HG03039 (cell line): Measurements from ENCODE around the gene RAP1GDS1.
"Not testable (repeated sequence)": the region's sequence is repeated elsewhere in the genome, so short reads cannot be mapped to it uniquely, and the experiment has no call there.

ENCODE experiments used
- ATAC-seq: cut with Tn5 transposase; IDR thresholded peaks from one replicate; pipeline ENCODE4 v1.9.1; 2021; ENCODE audit warnings: mild to moderate bottlenecking, moderate library complexity; ENCODE audit not compliant: unreplicated experiment

RAP1GDS1 gene

DNA sequence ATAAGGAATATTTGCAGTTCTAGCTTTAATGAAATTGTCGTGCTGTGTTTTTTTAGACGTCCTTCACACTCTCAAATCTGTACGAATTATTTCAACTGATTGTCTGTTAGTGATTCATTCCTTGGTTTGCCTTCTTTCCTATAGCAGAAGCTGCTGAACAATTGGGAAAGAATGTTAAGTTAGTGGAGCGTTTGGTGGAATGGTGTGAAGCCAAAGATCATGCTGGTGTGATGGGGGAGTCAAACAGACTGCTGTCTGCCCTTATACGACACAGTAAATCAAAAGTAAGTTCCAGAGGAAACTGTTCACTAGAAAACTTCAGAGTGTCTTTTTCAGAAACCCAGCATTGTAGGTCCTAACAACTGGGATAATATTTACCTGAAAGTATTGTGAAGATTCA lies 159.9 kb downstream of the RAP1GDS1 start:
- ATAC-seq: no peak

DNA sequence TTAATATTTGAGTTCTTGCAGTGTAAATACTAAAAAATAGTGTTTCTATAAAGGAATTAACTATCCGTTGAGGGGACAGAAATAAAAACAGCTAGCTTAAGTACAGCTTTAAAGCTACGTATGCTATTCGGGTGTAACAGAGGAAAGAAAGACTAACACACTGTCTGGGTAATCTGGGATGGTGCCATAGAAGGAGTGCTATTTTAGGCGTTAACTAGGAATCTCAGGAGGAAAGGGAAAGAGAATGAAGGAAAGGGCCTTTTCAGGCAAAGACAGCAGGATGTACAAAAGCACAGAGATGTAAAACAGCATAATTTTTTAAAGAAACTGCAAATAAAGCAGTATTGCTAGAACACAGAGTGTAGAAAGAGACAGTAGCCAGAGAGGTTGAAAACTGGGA lies 161.8 kb downstream of the RAP1GDS1 start:
- ATAC-seq: no peak

DNA sequence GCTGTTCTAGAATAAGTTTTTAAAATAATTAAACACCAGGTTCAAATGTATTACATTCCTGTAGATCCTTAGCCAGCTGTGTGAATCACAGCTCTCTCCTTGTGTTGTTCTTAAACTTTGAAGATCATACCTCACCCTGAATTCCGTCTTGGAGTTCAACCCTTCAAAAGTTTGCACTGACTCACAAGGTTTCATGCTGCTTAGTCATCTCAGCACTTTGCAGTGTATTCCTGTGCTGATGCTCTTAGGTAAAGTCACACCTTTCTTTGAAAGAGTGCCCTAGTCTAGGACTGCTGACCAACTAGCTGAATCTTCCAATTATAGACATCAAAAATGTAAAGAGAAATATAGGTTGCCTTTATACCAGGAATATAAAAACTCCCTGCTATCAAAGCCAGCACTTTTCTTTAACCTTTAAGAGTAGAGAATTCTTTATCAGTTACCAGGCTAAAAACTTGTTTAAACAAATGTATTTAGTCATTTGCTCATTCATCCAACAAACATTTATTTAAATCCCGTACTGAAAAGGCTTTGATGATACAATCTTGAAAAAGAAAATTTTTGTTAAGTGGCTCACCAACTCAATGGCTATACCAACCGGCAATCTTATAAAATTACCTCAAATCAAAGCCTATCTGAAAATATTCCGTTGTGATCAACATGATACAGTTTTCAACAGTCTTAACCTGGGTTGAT lies 169.7 kb downstream of the RAP1GDS1 start:
- ATAC-seq: no peak

DNA sequence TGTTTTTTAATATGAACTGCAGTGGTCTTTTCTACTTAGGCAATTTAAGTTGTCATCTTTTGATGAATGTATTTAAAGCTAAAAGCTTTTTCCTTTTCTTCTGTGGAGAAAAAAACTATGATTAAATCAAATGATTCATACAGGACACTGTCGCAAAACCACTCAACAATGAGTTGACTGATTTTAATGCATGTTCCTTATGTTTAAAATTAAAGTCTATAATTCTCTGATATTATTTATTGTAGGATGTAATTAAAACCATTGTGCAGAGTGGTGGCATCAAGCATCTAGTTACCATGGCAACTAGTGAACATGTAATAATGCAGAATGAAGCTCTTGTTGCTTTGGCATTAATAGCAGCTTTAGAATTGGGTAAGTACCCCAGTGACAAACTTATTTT lies 172.5 kb downstream of the RAP1GDS1 start:
- no peak for ATAC-seq

DNA sequence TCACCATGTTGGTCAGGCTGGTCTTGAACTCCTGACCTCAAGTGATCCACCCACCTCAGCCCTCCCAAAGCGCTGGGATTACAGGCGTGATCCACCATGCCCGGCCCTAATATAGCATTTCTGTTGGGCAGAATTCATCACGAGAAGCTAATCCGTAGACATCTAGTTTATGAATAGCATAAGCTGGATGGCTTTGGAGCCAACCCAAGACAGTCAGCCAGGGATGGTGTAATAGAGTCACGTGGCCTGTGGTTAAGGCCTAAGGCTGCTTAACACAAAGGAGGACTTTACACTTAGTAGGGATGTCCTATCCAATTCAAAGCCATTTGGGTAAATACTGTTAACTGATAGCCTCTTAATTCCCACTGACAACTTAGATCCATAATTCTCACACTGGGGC lies 173.6 kb downstream of the RAP1GDS1 start:
- no peak for ATAC-seq

DNA sequence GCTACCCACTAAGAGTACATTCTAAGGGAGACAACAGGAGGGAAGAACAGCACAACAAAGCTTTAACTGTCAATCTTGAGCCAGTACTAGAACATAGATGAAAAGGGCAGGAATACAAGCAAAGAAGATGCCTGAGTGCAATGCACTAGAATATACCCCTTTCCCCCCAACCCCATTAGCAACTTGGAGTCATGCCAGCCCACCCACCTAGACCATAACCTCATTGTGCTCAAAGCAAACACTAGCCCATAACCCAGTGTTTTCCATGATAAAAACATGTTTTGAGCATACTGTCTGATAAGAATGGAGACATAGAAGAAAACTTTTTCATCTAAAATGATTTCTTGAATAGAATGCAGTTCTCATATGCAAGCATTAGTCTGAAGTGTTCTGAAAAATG lies 183.2 kb downstream of the RAP1GDS1 start:
- no peak for ATAC-seq

DNA sequence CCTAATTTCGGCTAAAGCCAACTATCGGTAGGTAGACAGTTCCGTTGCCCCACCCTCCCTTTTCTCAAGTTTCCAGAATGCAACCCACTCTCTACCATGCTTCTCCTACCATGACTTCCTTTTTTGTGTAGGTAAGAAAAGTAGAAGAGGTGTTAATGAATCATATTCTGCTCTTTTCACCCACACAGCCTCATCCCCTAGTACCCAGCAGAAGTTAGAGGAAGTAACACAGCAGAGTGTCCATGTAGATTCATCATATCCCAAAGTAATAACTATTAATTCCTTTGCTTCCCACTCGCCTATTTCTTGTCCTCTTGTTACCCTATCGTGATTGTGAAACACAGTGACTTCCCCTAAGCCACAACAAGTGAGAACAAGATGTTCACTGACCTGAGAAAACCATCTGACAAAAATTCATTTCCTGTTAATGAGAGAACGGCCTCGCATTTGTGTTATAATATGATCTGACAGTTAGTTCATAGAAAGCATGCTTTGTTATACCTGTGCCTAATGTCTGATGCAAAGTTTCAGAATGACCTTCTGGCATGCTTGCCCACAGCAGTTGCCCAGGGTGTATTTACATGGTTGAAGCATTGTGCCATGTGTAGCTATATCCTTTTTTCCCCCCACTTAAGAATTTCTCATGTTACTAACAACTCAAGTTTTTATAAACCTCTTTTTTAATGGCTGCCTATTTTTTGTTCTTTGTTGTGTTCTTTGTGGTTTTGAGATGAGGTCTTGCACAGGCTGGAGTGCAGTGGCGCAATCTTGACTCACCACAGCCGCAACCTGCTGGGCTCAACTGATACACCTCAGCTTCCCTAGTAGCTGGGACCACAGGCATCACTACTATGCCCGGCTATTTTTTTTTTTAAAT lies 185.6 kb downstream of the RAP1GDS1 start:
- ATAC-seq: peak; percentile 83

DNA sequence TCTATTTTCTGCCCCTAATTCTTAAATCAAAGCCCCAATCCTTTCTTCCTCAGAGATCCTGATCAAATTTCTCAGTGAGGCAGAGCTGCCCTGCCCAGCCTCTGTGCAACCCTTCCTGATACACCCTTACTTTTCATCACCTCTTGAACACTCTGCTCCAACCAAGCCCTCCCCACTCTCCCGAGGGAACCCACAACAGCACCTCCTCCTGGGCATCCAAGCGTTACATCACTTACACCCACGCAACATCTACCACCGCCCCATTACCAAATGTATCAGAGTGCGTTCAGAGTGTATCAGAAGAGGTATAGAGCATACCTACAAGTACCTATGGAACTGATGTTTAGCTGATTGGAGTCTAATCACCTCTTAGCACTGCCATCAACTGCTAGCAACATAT lies 186.5 kb downstream of the RAP1GDS1 start:
- ATAC-seq: no peak

DNA sequence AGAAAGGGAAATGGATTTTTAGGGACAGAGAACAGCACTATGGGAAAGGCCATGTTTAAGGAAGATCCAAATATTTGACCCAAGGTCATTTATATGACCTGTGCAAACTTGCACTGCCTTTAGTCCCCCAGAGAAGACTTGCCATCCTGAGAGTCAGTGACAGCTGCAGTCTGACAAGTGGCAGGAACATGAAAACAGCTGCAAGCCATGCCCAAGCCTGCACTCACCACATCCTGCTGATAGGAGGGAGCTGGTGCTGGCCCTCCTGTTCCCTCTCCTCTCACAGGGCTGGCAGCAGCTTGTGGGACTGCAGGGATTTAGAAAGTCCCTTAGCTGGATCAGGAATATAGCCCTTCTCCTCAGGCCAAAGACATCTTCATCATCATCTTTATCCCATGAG lies 187.7 kb downstream of the RAP1GDS1 start:
- ATAC-seq: no peak

DNA sequence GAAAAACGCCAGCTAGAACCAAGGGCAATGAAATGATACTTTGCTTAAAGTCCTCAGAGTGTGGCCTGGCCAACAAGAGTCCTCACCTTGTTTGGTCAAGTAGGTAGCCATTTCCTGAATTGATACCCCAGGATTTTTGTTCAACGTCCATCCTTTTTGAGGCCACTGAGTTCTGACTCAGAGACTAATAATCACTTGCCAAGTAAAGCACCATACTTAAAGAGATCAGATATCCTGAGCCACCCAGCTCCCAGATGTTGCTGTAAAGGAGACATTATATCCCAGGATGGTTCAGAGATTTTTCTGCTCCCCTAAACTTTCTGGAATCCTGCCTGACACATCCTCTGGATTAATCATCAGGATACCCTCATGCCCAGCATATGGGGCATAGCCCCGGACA lies 190.9 kb downstream of the RAP1GDS1 start:
- no peak for ATAC-seq

DNA sequence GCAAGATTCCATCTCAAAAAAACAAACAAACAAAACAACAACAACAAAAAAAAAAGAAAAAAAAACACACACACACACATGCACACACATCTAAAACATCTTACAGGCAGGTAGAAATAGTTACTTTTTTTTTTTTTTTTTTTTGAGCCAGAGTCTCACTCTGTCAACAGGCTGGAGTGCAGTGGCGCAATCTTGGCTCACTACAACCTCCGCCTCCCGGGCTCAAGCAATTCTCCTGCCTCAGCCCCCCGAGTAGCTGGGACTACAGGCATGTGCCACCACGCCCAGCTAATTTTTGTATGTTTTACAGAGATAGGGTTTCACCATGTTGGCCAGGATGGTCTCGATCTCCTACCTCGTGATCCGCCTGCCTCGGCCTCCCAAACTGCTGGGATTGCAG lies 196.2 kb downstream of the RAP1GDS1 start:
- not testable (repeated sequence) for ATAC-seq

DNA sequence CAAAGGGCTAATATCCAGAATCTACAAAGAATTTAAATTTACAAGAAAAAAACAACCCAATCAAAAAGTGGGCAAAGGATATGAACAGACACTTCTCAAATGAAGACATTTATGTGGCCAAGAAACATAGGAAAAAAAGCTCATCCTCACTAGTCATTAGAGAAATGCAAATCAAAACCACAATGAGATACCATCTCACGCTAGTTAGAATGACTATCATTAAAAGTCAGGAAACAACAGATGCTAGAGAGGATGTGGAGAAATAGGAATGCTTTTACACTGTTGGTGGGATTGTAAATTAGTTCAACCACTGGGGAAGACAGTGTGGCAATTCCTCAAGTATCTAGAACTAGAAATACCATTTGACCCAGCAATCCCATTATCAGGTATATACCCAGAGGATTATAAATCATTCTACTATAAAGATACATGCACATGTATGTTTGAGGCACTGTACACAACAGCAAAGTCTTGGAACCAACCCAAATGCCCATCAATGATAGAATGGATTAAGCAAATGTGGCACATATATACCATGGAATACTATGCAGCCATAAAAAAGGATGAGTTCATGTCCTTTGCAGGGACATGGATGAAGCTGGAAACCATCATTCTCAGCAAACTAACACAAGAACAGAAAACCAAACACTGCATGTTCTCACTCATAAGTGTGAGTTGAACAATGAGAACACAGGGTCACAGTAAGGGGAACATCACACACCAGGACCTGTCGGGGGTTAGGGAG lies 200.1 kb downstream of the RAP1GDS1 start:
- ATAC-seq: not testable (repeated sequence)

DNA sequence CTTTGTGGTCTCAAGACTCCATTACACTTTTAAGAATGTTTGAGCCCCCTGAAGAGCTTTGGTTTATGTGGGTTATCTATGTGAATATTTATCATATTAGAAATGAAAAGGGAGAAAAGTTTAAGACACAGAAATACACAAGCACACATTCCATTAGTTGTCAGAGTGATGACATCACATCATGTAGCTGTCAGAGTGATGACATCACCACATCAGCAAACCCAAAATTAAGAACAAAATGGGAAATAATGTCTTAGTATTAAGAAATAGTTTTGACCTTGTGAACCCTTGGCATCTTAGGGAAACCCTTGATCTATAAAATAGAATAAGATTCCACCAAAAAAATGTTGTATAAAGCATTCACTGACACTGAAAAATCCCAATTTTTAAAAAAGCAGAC lies 201.3 kb downstream of the RAP1GDS1 start:
- ATAC-seq: no peak

DNA sequence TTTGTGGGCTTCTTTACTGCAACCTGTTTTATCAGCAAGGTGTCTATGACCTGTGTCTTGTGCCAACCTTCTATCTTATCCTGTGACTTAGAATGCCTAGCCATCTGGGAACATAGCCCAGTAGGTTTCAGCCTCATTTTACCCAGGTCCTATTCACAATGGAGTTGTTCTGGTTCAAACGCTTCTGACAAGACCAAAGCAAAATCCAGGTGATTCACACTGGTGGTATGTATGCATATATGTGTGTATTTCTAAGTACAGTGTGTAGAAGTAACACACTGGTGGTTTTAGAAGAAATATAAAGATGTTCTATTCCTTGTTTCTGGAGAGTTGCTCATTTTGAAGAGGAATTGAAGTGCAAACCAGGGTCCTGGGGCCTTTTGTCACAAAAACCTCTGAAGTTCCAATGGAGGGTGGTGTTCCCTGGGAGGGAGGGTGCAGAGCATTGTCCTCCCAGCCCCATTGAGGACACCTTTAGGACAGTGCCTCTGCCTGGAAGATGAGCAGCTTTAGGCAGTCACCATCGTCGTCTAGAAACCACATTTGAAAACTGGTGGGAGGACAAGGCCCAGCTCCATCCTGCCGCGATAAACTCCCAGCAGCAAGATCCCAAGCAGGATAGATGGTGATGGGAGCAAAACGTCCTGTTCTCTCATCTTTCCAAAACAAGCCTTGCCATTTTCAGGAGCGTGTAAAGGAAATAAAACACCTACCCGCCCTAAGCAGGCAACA lies 205.8 kb downstream of the RAP1GDS1 start:
- ATAC-seq: peak; percentile 12

DNA sequence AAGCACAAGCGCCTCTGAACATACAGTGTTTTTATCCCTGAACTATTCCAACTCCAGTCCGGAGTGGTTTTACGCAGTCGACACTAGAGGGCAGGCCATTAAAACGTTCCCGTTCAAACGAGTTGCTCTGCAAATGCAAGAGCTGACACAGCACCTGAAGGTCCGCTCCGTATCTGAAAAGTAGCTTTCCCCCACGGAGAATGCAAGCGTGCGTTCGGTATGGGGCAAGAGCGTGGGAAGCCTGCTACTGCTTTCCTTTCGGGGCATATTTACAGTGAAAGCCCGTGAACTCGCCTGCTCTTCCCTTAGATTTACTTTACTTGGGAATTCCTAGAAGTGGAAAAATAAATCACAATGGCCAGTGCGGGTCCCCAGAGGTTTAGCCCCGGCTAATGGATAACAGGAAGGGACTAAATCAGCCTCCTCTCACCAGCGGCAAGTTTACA lies 206.5 kb downstream of the RAP1GDS1 start:
- peak; percentile 98 for ATAC-seq

DNA sequence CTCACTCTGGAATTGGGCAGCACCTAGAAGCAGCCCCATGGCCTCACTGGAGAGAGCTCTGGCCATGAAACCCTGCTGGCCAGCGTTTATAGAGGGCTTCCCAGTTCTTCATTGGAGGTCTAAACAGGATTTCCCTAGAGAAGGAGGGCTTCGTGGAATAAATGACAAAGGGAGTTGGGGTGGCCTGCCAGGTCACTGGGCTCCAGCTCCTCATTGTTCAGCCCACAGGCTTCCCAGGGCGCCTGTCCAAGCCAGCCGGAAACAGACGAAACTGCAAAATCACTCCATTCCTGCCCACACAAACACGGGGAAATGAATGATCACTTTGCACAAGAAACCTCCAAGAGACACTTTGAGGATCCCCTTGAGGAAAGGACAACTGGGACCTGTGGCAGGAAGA lies 207.5 kb downstream of the RAP1GDS1 start:
- ATAC-seq: no peak

DNA sequence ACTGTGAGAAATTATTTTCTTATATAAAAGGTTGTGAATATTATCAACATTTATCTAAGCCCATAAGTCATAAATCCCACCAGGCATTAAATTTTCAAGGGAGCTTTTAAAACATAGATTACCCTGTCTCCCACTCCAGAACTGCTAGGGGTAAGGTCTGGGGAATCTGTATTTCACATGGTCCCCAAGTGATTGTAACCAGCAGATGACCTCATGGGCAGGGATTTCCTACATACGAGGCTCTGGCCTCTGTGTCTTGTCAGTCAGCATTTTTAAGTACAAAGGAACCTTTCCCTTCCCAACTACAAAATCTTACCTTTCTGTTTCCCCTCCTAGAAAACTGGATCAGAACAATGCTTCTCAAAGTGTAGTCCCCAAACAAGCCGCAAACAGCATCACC lies 208.6 kb downstream of the RAP1GDS1 start:
- no peak for ATAC-seq

DNA sequence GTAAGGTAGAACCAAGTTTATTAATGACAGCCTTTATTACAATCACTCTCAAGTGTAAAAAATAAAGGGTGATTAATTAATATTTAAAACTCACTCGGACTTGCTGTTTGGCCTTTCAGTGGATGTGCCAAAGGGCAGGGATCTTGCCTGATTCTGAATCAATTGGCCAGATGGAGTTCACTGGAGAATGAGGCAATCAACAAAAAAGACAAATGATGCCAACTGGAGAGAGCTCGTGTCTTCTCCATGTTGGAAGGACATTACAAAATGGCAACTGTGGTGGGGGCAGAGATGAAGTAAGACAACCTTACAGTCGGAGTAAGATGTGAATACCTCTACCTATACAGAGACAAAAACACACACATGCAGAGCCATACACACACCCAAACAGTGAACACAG lies 209.2 kb downstream of the RAP1GDS1 start:
- ATAC-seq: no peak

DNA sequence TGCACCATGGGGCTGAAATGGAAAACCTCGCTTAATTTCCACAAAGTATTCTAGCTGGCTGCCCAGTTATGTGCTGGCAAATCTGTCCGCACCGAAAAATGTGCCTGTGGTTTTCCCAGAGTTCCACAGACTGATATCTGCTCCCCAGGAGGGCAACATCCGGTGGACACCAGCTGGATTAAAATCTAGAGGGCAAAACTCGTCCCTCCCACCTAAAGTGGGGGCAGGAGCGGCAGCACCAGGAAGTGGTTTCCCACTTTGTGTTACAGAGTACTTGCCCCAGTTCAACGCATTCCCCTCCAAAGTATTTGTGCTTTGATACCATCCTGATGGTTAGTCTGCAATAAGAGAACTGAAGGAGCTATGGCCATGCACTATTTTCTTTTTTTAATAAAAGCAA lies 209.6 kb downstream of the RAP1GDS1 start:
- ATAC-seq: no peak

DNA sequence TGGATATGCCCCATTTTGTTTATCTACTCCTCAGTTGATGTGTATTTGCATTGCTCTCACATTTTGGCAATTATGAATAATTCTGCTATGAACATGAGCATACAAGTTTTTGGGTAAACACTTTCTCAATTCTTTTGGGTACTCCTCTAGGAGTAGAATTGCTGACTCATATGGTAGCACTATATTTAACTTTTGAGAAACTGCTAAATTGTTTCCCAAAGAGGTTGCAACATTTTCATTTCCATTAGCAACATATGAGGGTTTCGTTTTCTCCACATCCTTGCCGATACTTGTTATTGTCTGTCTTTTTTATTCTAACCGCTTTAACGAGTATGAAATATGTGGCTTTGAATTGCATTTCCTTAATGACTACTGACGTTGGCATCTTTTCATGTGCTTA lies 211.9 kb downstream of the RAP1GDS1 start:
- no peak for ATAC-seq

DNA sequence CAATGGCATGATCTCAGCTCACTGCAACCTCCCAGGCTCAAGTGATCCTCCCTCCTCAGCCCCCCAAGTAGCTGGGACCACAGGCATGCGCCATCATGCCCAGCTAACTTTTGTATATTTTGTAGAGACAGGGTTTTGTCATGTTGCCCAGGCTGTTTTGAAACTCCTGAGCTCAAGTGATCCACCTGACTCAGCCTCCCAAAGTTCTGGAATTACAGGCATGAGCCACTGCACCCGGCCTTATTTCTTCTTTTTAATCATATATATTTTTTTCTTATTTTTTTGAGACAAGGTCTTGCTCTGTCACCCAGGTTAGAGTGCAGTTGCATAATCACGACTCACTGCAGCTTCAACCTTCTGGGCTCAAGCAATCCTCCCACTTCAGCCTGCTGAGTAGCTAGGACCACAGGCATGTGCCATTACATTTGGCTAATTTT lies 213.2 kb downstream of the RAP1GDS1 start:
- ATAC-seq: no peak
